ENCODE data around the gene FILIP1. TPM values are rescaled to one million over a fixed set of nuclear protein-coding genes. Genes with fewer than 3 reads are reported as not detected.

FILIP1 gene
- total and polyA plus RNA-seq, 9 donors: 1.1 to 7.1 (median 2.7) TPM

DNA sequence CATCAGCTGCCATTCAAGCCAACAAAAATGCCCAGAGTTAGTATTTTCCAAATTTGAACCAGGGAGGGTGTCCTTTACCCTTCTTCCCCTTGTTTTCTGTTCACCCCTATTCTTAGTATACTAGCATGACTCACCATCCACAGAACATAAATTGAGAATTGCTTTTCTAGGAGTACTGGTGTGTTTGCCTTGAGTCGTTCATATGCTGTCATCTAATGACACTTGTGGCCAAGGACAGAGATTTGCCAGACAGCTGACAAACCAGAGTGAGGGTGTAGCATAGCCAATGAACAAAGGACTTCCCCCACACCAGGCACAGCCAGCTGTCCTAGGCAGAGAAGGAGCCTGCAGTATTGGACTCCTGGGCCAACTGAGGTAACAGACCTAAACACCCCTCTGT is 62.2 kb downstream of the FILIP1 start:
- no peaks in the 10 kb centered on the region for H3K36me3 ChIP-seq
- intact Hi-C loops (cut with DNase I): no loop called here
- no peak overlapping the region for H3K4me3 ChIP-seq
- 0 to 19% (median 4%) methylated on average over 1 of the region's 1 CpG for WGBS, 3 donors
- H3K4me1 ChIP-seq (ENCODE audit: insufficient read depth): peaks cover 13% of the 10 kb centered on the region
- H3K9me3 ChIP-seq: no peaks in the 10 kb centered on the region
- no peak for DNase-seq
- no peak for TF ChIP-seq POLR2A (IDR thresholded peaks at IDR 0.05)
- TF ChIP-seq EP300 (IDR thresholded peaks at IDR 0.05): no peak
- TF ChIP-seq, protein P1, sequence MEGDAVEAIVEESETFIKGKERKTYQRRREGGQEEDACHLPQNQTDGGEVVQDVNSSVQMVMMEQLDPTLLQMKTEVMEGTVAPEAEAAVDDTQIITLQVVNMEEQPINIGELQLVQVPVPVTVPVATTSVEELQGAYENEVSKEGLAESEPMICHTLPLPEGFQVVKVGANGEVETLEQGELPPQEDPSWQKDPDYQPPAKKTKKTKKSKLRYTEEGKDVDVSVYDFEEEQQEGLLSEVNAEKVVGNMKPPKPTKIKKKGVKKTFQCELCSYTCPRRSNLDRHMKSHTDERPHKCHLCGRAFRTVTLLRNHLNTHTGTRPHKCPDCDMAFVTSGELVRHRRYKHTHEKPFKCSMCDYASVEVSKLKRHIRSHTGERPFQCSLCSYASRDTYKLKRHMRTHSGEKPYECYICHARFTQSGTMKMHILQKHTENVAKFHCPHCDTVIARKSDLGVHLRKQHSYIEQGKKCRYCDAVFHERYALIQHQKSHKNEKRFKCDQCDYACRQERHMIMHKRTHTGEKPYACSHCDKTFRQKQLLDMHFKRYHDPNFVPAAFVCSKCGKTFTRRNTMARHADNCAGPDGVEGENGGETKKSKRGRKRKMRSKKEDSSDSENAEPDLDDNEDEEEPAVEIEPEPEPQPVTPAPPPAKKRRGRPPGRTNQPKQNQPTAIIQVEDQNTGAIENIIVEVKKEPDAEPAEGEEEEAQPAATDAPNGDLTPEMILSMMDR (IDR thresholded peaks at IDR 0.05): no peak
- H3K27me3 ChIP-seq: no peaks in the 10 kb centered on the region
- H3K27ac ChIP-seq: peak overlapping the region in 1 of 2 donors; percentile 46

DNA sequence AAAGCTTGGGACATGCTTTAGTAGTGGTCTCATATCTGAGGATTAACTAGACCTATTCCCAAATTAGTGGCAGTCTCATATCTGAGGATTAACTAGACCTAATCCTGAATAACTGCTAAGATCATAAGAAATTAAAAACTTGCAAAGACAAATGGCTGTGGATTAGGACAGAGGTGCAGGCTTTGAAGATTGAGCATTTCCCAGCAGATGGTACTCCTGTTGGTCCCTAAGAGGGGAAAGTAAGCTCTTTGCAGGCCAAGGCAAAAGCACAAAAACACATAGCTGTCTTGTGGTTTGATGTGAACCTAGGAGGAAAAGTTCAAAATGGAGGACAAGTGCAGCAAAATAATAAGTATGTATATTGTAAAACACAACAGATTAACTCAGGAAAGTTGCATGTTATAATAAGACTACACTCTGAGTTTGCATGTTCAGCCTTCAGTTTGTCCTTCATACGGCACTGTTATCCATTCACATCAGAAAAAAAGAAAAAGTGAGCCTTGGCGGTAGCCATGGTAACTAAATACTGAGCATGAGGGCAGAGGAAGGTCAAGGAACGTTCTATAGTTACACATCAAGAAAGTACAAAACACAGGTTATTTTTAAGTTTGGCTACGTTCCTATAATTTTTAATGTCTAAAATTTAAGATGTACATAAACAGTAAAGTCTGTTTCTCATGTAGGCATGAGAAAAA is 62.8 kb downstream of the FILIP1 start:
- Histone ChIP-seq H3K4me3 (no peak overlapping the region), H3K27ac (peak overlapping the region in 1 of 2 donors; percentile 46), H3K36me3 (no peaks in the 10 kb centered on the region), H3K9me3 (no peaks in the 10 kb centered on the region), H3K4me1 (ENCODE audit: insufficient read depth) (peaks cover 11% of the 10 kb centered on the region), H3K27me3 (no peaks in the 10 kb centered on the region)
- intact Hi-C loops (cut with DNase I): no loop called here
- TF ChIP-seq POLR2A (IDR thresholded peaks at IDR 0.05) (no peak), EP300 (IDR thresholded peaks at IDR 0.05) (no peak)
- TF ChIP-seq, protein P1 (IDR thresholded peaks at IDR 0.05): no peak
- 12 to 15% (median 13%) methylated on average over 4 of the region's 4 CpGs for WGBS, 3 donors
- DNase-seq: no peak

DNA sequence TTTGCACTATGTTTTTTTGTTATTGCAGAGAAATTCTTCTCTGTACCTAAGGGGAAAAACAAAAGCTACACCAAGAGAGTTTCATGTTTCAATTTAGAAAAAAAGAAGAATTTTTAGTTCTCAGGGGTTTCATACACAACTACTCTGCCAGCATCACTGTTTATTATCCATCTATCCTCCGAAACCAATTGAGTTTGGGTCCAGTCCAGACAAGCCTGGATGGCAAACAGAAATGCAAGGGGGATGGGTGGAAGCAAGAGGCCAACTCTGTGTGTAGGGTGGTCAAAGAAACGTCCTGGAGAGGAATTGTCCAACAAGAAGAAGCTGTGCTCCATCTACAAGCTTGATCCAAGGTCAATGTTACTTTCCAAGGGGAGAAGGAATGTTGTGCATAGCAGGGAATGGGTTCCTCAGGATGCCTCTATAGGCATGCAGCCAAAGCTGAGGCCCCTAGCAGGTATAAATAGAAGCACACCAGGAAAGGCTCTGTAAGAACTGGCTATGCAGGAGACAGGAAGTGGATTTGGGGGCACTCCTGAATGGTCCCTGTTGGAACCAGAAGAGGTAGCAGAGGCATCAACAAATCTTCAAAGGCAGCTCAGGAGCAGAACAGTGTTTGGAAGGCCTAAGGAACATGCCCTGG is 64.4 kb downstream of the FILIP1 start:
- TF ChIP-seq POLR2A (IDR thresholded peaks at IDR 0.05) (no peak), EP300 (IDR thresholded peaks at IDR 0.05) (no peak)
- TF ChIP-seq, protein P1 (IDR thresholded peaks at IDR 0.05): no peak
- Histone ChIP-seq H3K27me3 (no peaks in the 10 kb centered on the region), H3K4me1 (ENCODE audit: insufficient read depth) (peaks cover 11% of the 10 kb centered on the region), H3K4me3 (no peak overlapping the region), H3K36me3 (no peaks in the 10 kb centered on the region), H3K9me3 (no peaks in the 10 kb centered on the region), H3K27ac (no peak overlapping the region)
- no peak for DNase-seq
- 19 to 28% (median 25%) methylated on average over 2 of the region's 2 CpGs for WGBS, 3 donors
- intact Hi-C loops (cut with DNase I): no loop called here

DNA sequence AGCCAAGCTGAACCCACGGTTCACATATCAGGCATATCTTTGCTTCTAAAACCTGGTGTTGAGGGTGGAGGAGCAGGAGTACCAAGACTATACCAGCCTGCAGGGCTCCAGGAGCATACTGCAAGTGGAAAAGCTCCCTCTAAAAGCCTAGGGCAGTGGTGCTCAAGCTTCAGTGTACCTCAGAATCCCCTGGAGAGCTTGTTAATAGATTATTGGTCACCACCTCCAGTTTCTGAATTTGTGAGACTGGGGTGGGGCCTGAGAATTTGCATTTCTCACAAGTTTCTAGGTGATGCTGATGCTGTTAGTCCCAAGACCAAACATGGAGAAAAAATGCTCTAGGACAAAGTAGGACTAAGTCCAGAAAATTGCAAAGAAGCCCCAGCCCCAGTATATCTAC is 65.4 kb downstream of the FILIP1 start:
- H3K36me3 ChIP-seq: no peaks in the 10 kb centered on the region
- H3K9me3 ChIP-seq: no peaks in the 10 kb centered on the region
- H3K27me3 ChIP-seq: no peaks in the 10 kb centered on the region
- no peak overlapping the region for H3K27ac ChIP-seq
- TF ChIP-seq, protein P1 (IDR thresholded peaks at IDR 0.05): no peak
- no peak for TF ChIP-seq POLR2A (IDR thresholded peaks at IDR 0.05)
- TF ChIP-seq EP300 (IDR thresholded peaks at IDR 0.05): no peak
- intact Hi-C loops (cut with DNase I): no loop called here
- 41 to 97% (median 90%) methylated on average over 1 of the region's 1 CpG for WGBS, 3 donors
- no peak overlapping the region for H3K4me3 ChIP-seq
- no peak for DNase-seq
- peaks cover 11% of the 10 kb centered on the region for H3K4me1 ChIP-seq (ENCODE audit: insufficient read depth)

Data from ovary (tissue), 9 donors.